Effector memory CD8-positive, alpha-beta T cell (primary cell): ENCODE data around the gene CR2.
"Not testable (repeated sequence)": the region's sequence is repeated elsewhere in the genome, so short reads cannot be mapped to it uniquely, and the experiment has no call there.

ENCODE experiments used
- ATAC-seq: fragments of 150-1000 bp; cut with Tn5 transposase; replicated peaks from 2 replicates; pipeline ENCODE4 v1.10.0; 2021; ENCODE audit warnings: mild to moderate bottlenecking, moderate library complexity
- DNase-seq, 3 experiments: peaks; one replicate each; pipeline ENCODE4 v3.0.0; 2021
- H3K27ac Mint-ChIP-seq, 2 donors: one replicate each; pipeline ENCODE4 v1.8.0; 2022; ENCODE audit warnings: mild to moderate bottlenecking in 2 of 2, mixed read lengths in 2 of 2, moderate library complexity in 2 of 2
- H3K27me3 Mint-ChIP-seq, 2 donors: one replicate each; pipeline ENCODE4 v1.8.0; 2022; ENCODE audit warnings: mixed read lengths in 2 of 2
- H3K36me3 Mint-ChIP-seq: one replicate; pipeline ENCODE4 v1.8.0; 2022; ENCODE audit warnings: mild to moderate bottlenecking, moderate library complexity, mixed read lengths; ENCODE audit not compliant: insufficient read depth
- H3K4me1 Mint-ChIP-seq, 2 donors: one replicate each; pipeline ENCODE4 v1.8.0; 2022; ENCODE audit warnings: low read depth in 2 of 2, mixed read lengths in 2 of 2
- H3K4me3 Mint-ChIP-seq, 2 donors: one replicate each; pipeline ENCODE4 v1.8.0; 2022; ENCODE audit warnings: mild to moderate bottlenecking in 2 of 2, mixed read lengths in 2 of 2, moderate library complexity in 2 of 2
- H3K9me3 Mint-ChIP-seq, 2 donors: one replicate each; pipeline ENCODE4 v1.8.0; 2022; ENCODE audit warnings: mixed read lengths in 2 of 2

CR2 gene

GRCh38 chr1:207462535-207462934 is 8.4 kb downstream of the CR2 start:
- Mint-ChIP-seq H3K36me3 (no peaks in the 10 kb centered on the region), H3K9me3 (no peaks in the 10 kb centered on the region), H3K4me3 (no peak overlapping the region), H3K27ac (no peak overlapping the region), H3K27me3 (peaks cover 22 to 39% of the 10 kb centered on the region in 2 donors), H3K4me1 (no peaks in the 10 kb centered on the region)
- ATAC-seq (no peak), DNase-seq (no peak)

- no peaks in the 10 kb centered on the region for H3K4me1 Mint-ChIP-seq
- no peaks in the 10 kb centered on the region for H3K9me3 Mint-ChIP-seq
- H3K27me3 Mint-ChIP-seq: peaks cover 22 to 41% of the 10 kb centered on the region in 2 donors
- H3K4me3 Mint-ChIP-seq: no peak overlapping the region
- H3K27ac Mint-ChIP-seq: no peak overlapping the region
- ATAC-seq (no peak), DNase-seq (no peak)
- H3K36me3 Mint-ChIP-seq: no peaks in the 10 kb centered on the region
Observed at GRCh38 chr1:207463021-207463420, 8.9 kb downstream of the CR2 start.

GRCh38 chr1:207463571-207463970 is 9.4 kb downstream of the CR2 start:
- no peaks in the 10 kb centered on the region for H3K9me3 Mint-ChIP-seq
- H3K36me3 Mint-ChIP-seq: no peaks in the 10 kb centered on the region
- peaks cover 26 to 45% of the 10 kb centered on the region in 2 donors for H3K27me3 Mint-ChIP-seq
- no peaks in the 10 kb centered on the region for H3K4me1 Mint-ChIP-seq
- H3K27ac Mint-ChIP-seq: no peak overlapping the region
- DNase-seq (no peak), ATAC-seq (no peak)
- no peak overlapping the region for H3K4me3 Mint-ChIP-seq

GRCh38 chr1:207470927-207471326 is 16.8 kb downstream of the CR2 start:
- H3K9me3 Mint-ChIP-seq: no peaks in the 10 kb centered on the region
- no peaks in the 10 kb centered on the region for H3K36me3 Mint-ChIP-seq
- no peak overlapping the region for H3K4me3 Mint-ChIP-seq
- peaks cover 0 to 6% of the 10 kb centered on the region in 2 donors for H3K4me1 Mint-ChIP-seq
- DNase-seq (peak in 1 of 3 experiments; percentile 8), ATAC-seq (peak; percentile 99)
- no peak overlapping the region for H3K27ac Mint-ChIP-seq
- peaks cover 67% of the 10 kb centered on the region in 2 donors for H3K27me3 Mint-ChIP-seq

GRCh38 chr1:207474210-207474609 is 20.1 kb downstream of the CR2 start:
- DNase-seq: no peak
- H3K4me1 Mint-ChIP-seq: peaks cover 0 to 6% of the 10 kb centered on the region in 2 donors
- ATAC-seq: no peak
- H3K27ac Mint-ChIP-seq: no peak overlapping the region
- no peaks in the 10 kb centered on the region for H3K9me3 Mint-ChIP-seq
- no peaks in the 10 kb centered on the region for H3K36me3 Mint-ChIP-seq
- no peak overlapping the region for H3K4me3 Mint-ChIP-seq
- H3K27me3 Mint-ChIP-seq: peaks cover 57 to 63% of the 10 kb centered on the region in 2 donors

- no peak overlapping the region for H3K27ac Mint-ChIP-seq
- no peaks in the 10 kb centered on the region for H3K36me3 Mint-ChIP-seq
- peaks cover 19 to 23% of the 10 kb centered on the region in 2 donors for H3K27me3 Mint-ChIP-seq
- H3K4me3 Mint-ChIP-seq: no peak overlapping the region
- DNase-seq (no peak), ATAC-seq (no peak)
- H3K9me3 Mint-ChIP-seq: no peaks in the 10 kb centered on the region
- no peaks in the 10 kb centered on the region for H3K4me1 Mint-ChIP-seq
Observed at GRCh38 chr1:207486198-207486597, 32.1 kb downstream of the CR2 start.

- no peaks in the 10 kb centered on the region for H3K9me3 Mint-ChIP-seq
- DNase-seq (no peak), ATAC-seq (no peak)
- H3K36me3 Mint-ChIP-seq: no peaks in the 10 kb centered on the region
- H3K27ac Mint-ChIP-seq: no peak overlapping the region
- no peak overlapping the region for H3K4me3 Mint-ChIP-seq
- H3K27me3 Mint-ChIP-seq: peaks cover 13 to 18% of the 10 kb centered on the region in 2 donors
- no peaks in the 10 kb centered on the region for H3K4me1 Mint-ChIP-seq
Observed at GRCh38 chr1:207487636-207488035, 33.5 kb downstream of the CR2 start.

GRCh38 chr1:207493212-207493611 is 39.1 kb downstream of the CR2 start:
- no peaks in the 10 kb centered on the region for H3K36me3 Mint-ChIP-seq
- peaks cover 0 to 8% of the 10 kb centered on the region in 2 donors for H3K4me1 Mint-ChIP-seq
- H3K9me3 Mint-ChIP-seq: no peaks in the 10 kb centered on the region
- ATAC-seq: no peak
- peaks cover 13 to 17% of the 10 kb centered on the region in 2 donors for H3K27me3 Mint-ChIP-seq
- H3K4me3 Mint-ChIP-seq: no peak overlapping the region
- H3K27ac Mint-ChIP-seq: no peak overlapping the region
- DNase-seq: no peak

- no peak overlapping the region for H3K4me3 Mint-ChIP-seq
- H3K4me1 Mint-ChIP-seq: peaks cover 0 to 8% of the 10 kb centered on the region in 2 donors
Observed at GRCh38 chr1:207494171-207494570, 40.0 kb downstream of the CR2 start.

GRCh38 chr1:207495281-207495680 is 41.2 kb downstream of the CR2 start:
- not testable (repeated sequence) for H3K36me3 Mint-ChIP-seq, H3K27ac Mint-ChIP-seq, ATAC-seq, H3K4me1 Mint-ChIP-seq, DNase-seq, H3K9me3 Mint-ChIP-seq
- Mint-ChIP-seq H3K4me3 (peak overlapping the region in 1 of 2 donors; percentile 69), H3K27me3 (peaks cover 22 to 23% of the 10 kb centered on the region in 2 donors)

More at GRCh38 chr1:207494171-207494570, 40.0 kb downstream of the CR2 start:
- H3K36me3 Mint-ChIP-seq: no peaks in the 10 kb centered on the region
- no peaks in the 10 kb centered on the region for H3K9me3 Mint-ChIP-seq
- no peak for DNase-seq
- no peak for ATAC-seq
- H3K27me3 Mint-ChIP-seq: peaks cover 14 to 17% of the 10 kb centered on the region in 2 donors
- no peak overlapping the region for H3K27ac Mint-ChIP-seq

GRCh38 chr1:207495801-207496792 is 42.0 kb downstream of the CR2 start, which contains the start of gene CR1:
CR1 (plus strand) TSS chr1:207496157; CDS start chr1:207496268, 111 bp downstream.
- Mint-ChIP-seq H3K4me1 (peaks cover 0 to 8% of the 10 kb centered on the region in 2 donors), H3K27ac (no peak within 1 kb of the TSS)

GRCh38 chr1:207497941-207498340 is 43.8 kb downstream of the CR2 start:
- Mint-ChIP-seq H3K27me3 (peaks cover 38 to 41% of the 10 kb centered on the region in 2 donors), H3K27ac (no peak overlapping the region), H3K4me1 (peaks cover 0 to 8% of the 10 kb centered on the region in 2 donors), H3K9me3 (no peaks in the 10 kb centered on the region), H3K4me3 (no peak overlapping the region), H3K36me3 (no peaks in the 10 kb centered on the region)
- DNase-seq (no peak), ATAC-seq (no peak)

More at GRCh38 chr1:207495801-207496792, 42.0 kb downstream of the CR2 start, which contains the start of gene CR1:
- peak in 2 of 3 experiments; percentile 17 to 18 for DNase-seq
- Mint-ChIP-seq H3K9me3 (no peaks in the 10 kb centered on the region), H3K36me3 (no peaks in the 10 kb centered on the region), H3K4me3 (peak within 1 kb of the TSS in 1 of 2 donors; percentile 69), H3K27me3 (peaks cover 24% of the 10 kb centered on the region in 2 donors)
- ATAC-seq: peak; percentile 70

- Mint-ChIP-seq H3K27ac (no peak overlapping the region), H3K4me3 (no peak overlapping the region)
Observed at GRCh38 chr1:207499573-207499972, 45.4 kb downstream of the CR2 start.

More at GRCh38 chr1:207499573-207499972, 45.4 kb downstream of the CR2 start:
- DNase-seq (peak; percentile 37 to 46 (median 43)), ATAC-seq (peak; percentile 80)
- H3K27me3 Mint-ChIP-seq: peaks cover 51 to 54% of the 10 kb centered on the region in 2 donors
- H3K9me3 Mint-ChIP-seq: no peaks in the 10 kb centered on the region
- H3K4me1 Mint-ChIP-seq: peaks cover 0 to 8% of the 10 kb centered on the region in 2 donors
- no peaks in the 10 kb centered on the region for H3K36me3 Mint-ChIP-seq
